Activated CD8-positive, alpha-beta memory T cell treated with anti-CD3 and anti-CD28 coated beads, Interleukin-2, amount 50 U/mL, for 1 hour (primary cell): ENCODE results near the gene GNAS-AS1.

ENCODE experiments used
- DNase-seq: peaks from one replicate; pipeline ENCODE4 v3.0.0-alpha.2; 2020; ENCODE audit errors: extremely low read depth

Gene GNAS-AS1

DNA sequence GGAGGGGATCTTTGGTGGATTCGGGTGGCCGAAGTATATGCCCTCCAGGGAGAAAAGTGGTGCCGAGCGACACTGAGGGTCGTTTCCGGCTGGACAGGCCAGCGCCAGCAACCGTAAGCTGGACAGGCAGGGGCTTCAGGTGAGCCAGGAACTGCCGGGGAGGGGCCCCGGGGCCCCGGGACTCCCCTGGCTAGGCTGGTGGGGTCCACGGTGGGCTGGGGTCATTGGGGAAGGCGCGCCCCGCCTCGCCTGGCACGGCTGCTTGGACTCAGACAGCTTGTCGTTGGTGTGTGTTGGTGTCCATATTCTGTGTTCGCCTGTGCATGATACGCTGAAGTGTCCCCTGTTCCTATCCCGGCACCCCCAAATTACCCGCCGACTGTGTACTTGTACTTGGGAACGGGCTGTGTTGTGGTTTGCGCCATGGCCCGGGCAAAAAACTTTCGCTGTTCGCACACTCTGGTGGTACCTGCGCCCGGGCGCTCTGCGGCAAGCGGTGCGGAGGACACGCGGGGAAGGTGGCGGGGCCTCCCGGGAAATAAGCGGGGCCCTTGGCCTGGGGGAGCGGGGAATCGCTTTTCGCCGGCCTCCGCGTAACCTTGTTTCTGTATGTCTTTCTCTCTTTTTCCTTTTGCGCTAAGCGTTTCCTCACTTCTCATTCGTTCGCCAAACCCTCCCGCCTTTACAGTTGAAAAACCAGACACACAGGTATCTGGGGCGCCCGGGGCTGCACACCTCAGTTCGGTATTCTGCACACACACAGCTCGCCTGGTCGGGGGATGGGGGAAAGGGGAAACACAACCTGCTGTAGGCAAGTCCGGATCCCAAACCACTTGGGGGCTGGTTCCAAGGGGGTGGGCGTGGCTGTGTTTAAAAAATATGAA, 5.0 kb upstream of the GNAS-AS1 start:
- no peak for DNase-seq

GRCh38 chr20:58854638-58855471, 4.2 kb upstream of the GNAS-AS1 start:
- DNase-seq: no peak

DNA sequence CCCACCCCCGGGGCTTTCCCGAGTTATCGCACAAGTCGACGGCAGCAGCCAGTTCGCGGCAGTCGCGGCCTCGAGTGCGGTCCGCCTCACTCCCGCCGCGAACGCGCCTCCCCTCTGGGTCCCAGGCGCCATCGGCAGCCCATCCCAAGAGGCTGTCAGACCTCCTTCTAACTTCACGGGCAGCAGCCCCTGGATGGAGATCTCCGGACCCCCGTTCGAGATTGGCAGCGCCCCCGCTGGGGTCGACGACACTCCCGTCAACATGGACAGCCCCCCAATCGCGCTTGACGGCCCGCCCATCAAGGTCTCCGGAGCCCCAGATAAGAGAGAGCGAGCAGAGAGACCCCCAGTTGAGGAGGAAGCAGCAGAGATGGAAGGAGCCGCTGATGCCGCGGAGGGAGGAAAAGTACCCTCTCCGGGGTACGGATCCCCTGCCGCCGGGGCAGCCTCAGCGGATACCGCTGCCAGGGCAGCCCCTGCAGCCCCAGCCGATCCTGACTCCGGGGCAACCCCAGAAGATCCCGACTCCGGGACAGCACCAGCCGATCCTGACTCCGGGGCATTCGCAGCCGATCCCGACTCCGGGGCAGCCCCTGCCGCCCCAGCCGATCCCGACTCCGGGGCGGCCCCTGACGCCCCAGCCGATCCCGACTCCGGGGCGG, 3.4 kb upstream of the GNAS-AS1 start:
- DNase-seq: no peak

DNA sequence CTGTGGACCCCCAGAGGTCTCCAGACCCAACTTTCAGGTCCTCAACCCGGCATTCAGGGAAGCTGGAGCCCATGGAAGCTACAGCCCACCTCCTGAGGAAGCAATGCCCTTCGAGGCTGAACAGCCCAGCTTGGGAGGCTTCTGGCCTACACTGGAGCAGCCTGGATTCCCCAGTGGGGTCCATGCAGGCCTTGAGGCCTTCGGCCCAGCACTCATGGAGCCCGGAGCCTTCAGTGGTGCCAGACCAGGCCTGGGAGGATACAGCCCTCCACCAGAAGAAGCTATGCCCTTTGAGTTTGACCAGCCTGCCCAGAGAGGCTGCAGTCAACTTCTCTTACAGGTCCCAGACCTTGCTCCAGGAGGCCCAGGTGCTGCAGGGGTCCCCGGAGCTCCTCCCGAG, 2.8 kb upstream of the GNAS-AS1 start:
- DNase-seq: no peak

DNA sequence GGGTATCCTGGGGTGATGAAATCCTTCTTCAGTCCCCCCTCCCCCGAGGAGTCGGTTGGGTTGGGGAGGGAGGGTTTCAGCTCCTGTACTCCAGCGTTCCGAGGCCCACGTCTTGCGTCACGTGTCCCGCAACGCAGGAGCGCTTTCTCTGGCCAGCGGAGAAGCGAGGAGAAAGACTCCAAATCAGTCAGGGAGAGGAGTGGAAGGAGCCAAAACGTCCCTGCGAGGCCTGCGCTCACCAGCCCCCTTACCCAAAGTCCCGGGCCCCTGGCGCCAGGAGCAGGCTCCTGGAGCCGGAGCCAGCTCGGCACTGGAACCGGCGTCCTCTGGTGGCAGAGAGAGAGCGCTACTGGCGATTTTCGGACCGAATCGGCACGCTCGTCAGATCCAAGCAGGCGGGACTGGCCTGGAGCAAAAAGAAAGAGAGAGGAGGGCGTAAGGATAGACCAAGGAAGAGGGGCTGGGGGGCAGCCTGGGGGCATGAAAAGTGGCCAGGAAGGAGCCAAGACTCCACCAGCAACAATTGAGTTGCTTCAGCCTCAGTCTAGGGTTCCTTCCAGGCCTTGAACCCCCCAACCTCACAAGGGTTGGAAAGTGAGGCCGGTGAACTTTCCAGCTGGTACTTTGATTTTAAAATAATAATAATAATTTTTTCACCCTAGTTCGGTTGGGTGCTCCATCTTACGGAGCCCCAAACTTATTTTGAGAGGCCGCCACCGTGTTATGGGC, 2.0 kb upstream of the GNAS-AS1 start, which contains the start of gene GNAS:
TSS of gene GNAS (plus strand) at position 174 of the 729 bp plus-strand sequence.
- no peak for DNase-seq

- DNase-seq: no peak
Observed at GRCh38 chr20:58851969-58852458, 1.3 kb upstream of the GNAS-AS1 start.

GRCh38 chr20:58851221-58851968, 693 bp upstream of the GNAS-AS1 start:
- no peak for DNase-seq

DNA sequence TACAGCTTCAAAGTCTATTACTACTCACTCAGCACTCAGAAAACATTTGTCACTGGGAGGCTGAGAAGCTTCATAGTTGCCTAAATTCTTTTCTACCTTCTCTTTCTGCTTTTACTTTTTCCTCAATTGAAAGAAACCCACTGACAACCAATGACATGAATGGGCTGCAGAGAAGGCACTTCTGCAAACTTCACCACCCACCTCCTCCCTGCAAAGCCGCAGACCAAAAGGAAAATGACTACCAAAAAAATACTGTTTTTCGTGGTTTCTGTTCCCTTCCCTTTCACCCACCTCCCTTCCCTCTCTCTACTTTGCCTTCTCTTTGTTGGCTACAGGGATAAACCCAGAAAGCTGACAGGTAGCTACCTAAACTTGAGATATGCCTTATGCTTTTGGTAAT, 3.2 kb downstream of the GNAS-AS1 start:
- DNase-seq: no peak

GRCh38 chr20:58845706-58846105, 5.0 kb downstream of the GNAS-AS1 start:
- no peak for DNase-seq

- DNase-seq: no peak
Observed at GRCh38 chr20:58843128-58843556, 7.6 kb downstream of the GNAS-AS1 start.

GRCh38 chr20:58842276-58842675, 8.4 kb downstream of the GNAS-AS1 start:
- no peak for DNase-seq

DNA sequence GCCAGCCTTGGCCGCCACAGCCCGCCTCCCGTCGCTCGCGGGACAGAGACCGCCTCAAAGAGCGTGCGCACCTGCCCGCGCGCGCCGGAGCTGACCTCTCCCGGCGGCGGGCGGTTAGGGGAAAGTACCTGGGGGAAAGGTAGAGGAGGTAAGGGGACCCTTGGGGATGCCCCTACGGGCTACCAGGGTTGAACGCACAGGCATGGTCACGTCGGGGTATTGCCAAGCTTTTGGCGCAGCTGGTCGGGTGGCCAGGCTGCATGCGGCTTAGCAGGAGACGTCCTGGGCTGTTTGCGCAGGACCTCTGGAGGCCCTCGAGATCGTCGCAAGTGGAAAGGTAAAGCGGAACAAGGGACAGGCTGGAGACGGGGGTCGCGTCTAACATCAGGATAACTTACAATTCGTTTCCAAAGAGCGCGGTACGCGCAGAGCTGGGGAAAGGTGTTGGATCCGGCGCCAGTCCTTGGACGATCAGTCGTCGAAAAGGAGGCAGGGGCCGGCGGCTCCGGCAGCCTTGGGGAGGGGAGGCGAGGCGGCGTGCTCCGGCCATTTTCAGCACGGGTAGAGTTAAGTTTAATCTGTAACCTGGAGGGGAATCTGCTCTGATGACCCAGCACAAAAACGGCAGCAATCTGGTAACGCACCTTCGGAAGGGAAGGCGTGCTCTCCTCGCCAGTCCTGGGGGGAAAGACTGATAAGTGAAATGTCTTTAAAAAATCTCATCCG, 9.0 kb downstream of the GNAS-AS1 start:
- no peak for DNase-seq

DNA sequence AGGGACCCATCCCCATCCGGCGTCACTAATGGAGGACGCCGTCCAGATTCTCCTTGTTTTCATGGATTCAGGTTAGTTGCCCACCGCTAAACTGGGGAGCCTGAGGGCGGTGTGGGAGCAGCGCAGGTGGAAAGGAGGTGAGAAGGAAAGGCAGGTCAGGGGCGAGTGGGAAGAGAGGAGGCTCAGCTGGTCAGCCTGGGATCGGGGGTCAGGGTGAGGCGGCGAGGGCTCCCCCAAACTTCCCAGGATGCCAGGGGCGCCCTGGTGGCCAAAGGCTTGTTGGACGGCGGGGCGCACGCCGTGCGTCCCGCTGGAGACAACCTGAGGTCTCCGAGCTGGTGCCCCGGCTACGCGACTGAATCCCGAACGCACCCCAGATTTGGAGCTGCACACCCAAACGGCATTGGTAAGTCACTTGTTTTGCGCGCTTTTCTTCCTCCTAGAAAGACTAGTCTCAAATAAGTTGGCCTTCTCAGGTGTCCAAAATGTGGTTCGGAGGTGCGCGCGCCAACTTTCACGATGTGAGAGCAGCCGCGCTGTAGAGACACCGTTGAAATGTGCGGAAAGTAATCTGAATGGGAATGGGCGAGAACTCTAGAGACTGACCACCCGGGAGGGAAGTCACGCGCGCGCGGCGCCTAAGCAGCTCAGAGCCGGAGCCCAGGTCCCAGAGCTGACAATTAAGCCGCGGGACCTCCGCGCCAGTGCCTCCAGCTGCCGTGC, 9.7 kb downstream of the GNAS-AS1 start:
- no peak for DNase-seq

GRCh38 chr20:58839991-58840747, 10.5 kb downstream of the GNAS-AS1 start:
- no peak for DNase-seq

- no peak for DNase-seq
Observed at GRCh38 chr20:58839474-58839874, 11.2 kb downstream of the GNAS-AS1 start.

GRCh38 chr20:58838174-58838573, 12.5 kb downstream of the GNAS-AS1 start:
- no peak for DNase-seq

DNA sequence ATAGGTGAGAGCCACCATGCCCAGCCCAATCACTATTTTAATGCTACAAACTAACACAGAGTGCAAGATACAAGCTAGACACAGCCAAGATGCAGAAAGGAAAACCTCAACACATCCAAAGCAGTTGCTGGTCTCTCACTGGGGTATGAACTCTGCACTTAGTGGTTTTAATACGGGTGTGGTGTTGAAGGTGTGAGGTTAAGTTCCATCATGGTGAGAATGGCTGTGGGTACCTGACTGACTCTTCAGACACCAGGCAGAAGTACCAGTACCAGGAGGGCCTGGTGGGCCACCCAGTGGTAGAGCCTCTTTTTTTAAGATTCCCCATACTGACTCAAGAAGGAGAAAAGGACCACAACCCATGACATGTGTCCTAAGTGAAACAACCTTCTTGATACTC, 13.0 kb downstream of the GNAS-AS1 start:
- DNase-seq: no peak

DNA sequence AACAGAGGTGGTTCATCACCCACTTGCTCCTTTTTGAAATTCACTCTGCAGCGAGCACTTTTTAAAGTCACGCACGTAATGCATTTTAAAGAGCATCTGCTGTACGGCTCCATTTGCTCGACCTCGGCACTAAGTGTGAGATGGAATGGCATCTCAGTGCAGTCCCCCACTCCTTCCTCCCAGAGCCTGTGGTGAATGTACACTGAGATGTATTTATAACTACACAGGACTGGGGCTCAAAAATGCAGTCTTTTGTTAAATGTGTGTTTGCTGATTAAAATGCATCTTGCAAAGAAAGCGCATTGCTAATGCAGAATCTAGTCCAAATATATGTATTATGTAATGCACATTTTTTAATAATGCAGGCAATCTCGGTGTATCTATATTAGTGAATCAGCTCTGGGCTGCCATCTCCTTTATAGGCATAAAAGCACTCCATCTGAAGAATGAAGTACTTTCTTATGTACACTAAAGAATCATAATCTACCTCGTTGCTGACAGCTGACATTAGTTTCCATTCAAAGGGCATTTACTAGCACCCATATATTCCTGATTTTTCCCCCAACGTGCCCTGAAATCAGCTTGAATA, 14.0 kb downstream of the GNAS-AS1 start:
- no peak for DNase-seq
